ENCODE data around the gene DGLUCY.

The DGLUCY gene

GRCh38 chr14:91211017-91211416 lies 97.1 kb downstream of the DGLUCY start:
- TF ChIP-seq CTCF (IDR thresholded peaks at IDR 0.05; ENCODE audit: borderline replicate concordance, insufficient read depth, low read depth, low read length) = no peak
- H3K4me3 ChIP-seq (ENCODE audit: low read depth, low read length) = no peak overlapping the region

- H3K4me3 ChIP-seq (ENCODE audit: low read depth, low read length) = no peak overlapping the region
- no peak for TF ChIP-seq CTCF (IDR thresholded peaks at IDR 0.05; ENCODE audit: borderline replicate concordance, insufficient read depth, low read depth, low read length)
Observed at GRCh38 chr14:91214306-91214705, 100.4 kb downstream of the DGLUCY start.

GRCh38 chr14:91215381-91215780 lies 101.5 kb downstream of the DGLUCY start:
- no peak overlapping the region for H3K4me3 ChIP-seq (ENCODE audit: low read depth, low read length)
- no peak for TF ChIP-seq CTCF (IDR thresholded peaks at IDR 0.05; ENCODE audit: borderline replicate concordance, insufficient read depth, low read depth, low read length)

- TF ChIP-seq CTCF (IDR thresholded peaks at IDR 0.05; ENCODE audit: borderline replicate concordance, insufficient read depth, low read depth, low read length) = no peak
- H3K4me3 ChIP-seq (ENCODE audit: low read depth, low read length) = no peak overlapping the region
Observed at GRCh38 chr14:91216731-91217226, 102.9 kb downstream of the DGLUCY start.

GRCh38 chr14:91218014-91218413 lies 104.1 kb downstream of the DGLUCY start:
- no peak for TF ChIP-seq CTCF (IDR thresholded peaks at IDR 0.05; ENCODE audit: borderline replicate concordance, insufficient read depth, low read depth, low read length)
- no peak overlapping the region for H3K4me3 ChIP-seq (ENCODE audit: low read depth, low read length)

- no peak for TF ChIP-seq CTCF (IDR thresholded peaks at IDR 0.05; ENCODE audit: borderline replicate concordance, insufficient read depth, low read depth, low read length)
- H3K4me3 ChIP-seq (ENCODE audit: low read depth, low read length) = no peak overlapping the region
Observed at GRCh38 chr14:91219517-91220389, 105.9 kb downstream of the DGLUCY start.

- no peak overlapping the region for H3K4me3 ChIP-seq (ENCODE audit: low read depth, low read length)
- TF ChIP-seq CTCF (IDR thresholded peaks at IDR 0.05; ENCODE audit: borderline replicate concordance, insufficient read depth, low read depth, low read length) = no peak
Observed at GRCh38 chr14:91220581-91221000, 106.7 kb downstream of the DGLUCY start.

All from GM12875 (cell line).